WERI-Rb-1 (cell line): ENCODE data around the gene PARVB.

Source experiments
- DNase-seq: peaks from one replicate; pipeline ENCODE4 v3.0.0-alpha.2; 2020
- H3K27ac ChIP-seq: fragments of 250-450 bp; sonication (Bioruptor Pico); 2 replicates; pipeline ENCODE4 v1.5.1; 2020; ENCODE audit warnings: mild to moderate bottlenecking, moderate library complexity
- H3K27me3 ChIP-seq: fragments of 250-450 bp; sonication (Bioruptor Pico); 2 replicates; pipeline ENCODE4 v1.5.1; 2021; ENCODE audit warnings: mild to moderate bottlenecking, low read depth, moderate library complexity; ENCODE audit not compliant: insufficient read depth, severe bottlenecking
- H3K36me3 ChIP-seq: fragments of 250-450 bp; sonication (Bioruptor Pico); 2 replicates; pipeline ENCODE4 v1.5.1; 2020; ENCODE audit warnings: mild to moderate bottlenecking, moderate library complexity
- H3K4me3 ChIP-seq: 2 replicates; pipeline ENCODE4 v1.5.1; 2011; ENCODE audit warnings: low read depth, mild to moderate bottlenecking, control low read depth, low read length
- H3K9me3 ChIP-seq: fragments of 250-450 bp; sonication (Bioruptor Pico); 2 replicates; pipeline ENCODE4 v1.5.1; 2021; ENCODE audit warnings: mild to moderate bottlenecking, moderate library complexity; ENCODE audit not compliant: severe bottlenecking
- CTCF ChIP-seq: IDR thresholded peaks from 2 replicates; pipeline ENCODE4 v1.5.1; 2011; ENCODE audit warnings: low read depth, mild to moderate bottlenecking, control low read depth, inconsistent platforms, low read length

PARVB gene

GRCh38 chr22:44206696-44207095, 182.6 kb downstream of the PARVB start:
- H3K27ac ChIP-seq, result no peak overlapping the region
- H3K27me3 ChIP-seq, result no peaks in the 10 kb centered on the region
- no peak overlapping the region for H3K4me3 ChIP-seq
- no peaks in the 10 kb centered on the region for H3K36me3 ChIP-seq
- TF ChIP-seq CTCF, result no peak
- peaks cover 6% of the 10 kb centered on the region for H3K9me3 ChIP-seq
- DNase-seq, result no peak

GRCh38 chr22:44207173-44207980, 183.3 kb downstream of the PARVB start:
- DNase-seq, result no peak
- Histone ChIP-seq H3K9me3 (peaks cover 6% of the 10 kb centered on the region), H3K36me3 (no peaks in the 10 kb centered on the region), H3K27ac (no peak overlapping the region), H3K27me3 (no peaks in the 10 kb centered on the region), H3K4me3 (no peak overlapping the region)
- TF ChIP-seq CTCF, result no peak

GRCh38 chr22:44207981-44208317, 183.8 kb downstream of the PARVB start:
- DNase-seq, result no peak
- Histone ChIP-seq H3K4me3 (no peak overlapping the region), H3K27me3 (no peaks in the 10 kb centered on the region), H3K9me3 (peaks cover 6% of the 10 kb centered on the region), H3K27ac (no peak overlapping the region), H3K36me3 (no peaks in the 10 kb centered on the region)
- no peak for TF ChIP-seq CTCF

- no peaks in the 10 kb centered on the region for H3K27me3 ChIP-seq
- no peak for DNase-seq
- no peaks in the 10 kb centered on the region for H3K36me3 ChIP-seq
- H3K9me3 ChIP-seq, result peaks cover 6% of the 10 kb centered on the region
- H3K4me3 ChIP-seq, result no peak overlapping the region
- no peak for TF ChIP-seq CTCF
- no peak overlapping the region for H3K27ac ChIP-seq
These were observed 185.2 kb downstream of the PARVB start for GRCh38 chr22:44209343-44209742.

- Histone ChIP-seq H3K4me3 (no peak overlapping the region), H3K9me3 (peaks cover 6% of the 10 kb centered on the region), H3K27ac (no peak overlapping the region), H3K27me3 (no peaks in the 10 kb centered on the region), H3K36me3 (no peaks in the 10 kb centered on the region)
- no peak for TF ChIP-seq CTCF
- DNase-seq, result no peak
These were observed 186.6 kb downstream of the PARVB start for GRCh38 chr22:44210722-44211121.
